Brain pericyte (primary cell): ENCODE results near the gene MS4A6E.
"Not testable (repeated sequence)": the region's sequence is repeated elsewhere in the genome, so short reads cannot be mapped to it uniquely, and the experiment has no call there.

Source experiments
- DNase-seq: peaks from one replicate; pipeline ENCODE4 v3.0.0-alpha.2; 2012; ENCODE audit warnings: low read depth, low spot score

The MS4A6E gene, protein sequence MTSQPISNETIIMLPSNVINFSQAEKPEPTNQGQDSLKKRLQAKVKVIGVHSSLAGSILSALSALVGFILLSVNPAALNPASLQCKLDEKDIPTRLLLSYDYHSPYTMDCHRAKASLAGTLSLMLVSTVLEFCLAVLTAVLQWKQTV

DNA sequence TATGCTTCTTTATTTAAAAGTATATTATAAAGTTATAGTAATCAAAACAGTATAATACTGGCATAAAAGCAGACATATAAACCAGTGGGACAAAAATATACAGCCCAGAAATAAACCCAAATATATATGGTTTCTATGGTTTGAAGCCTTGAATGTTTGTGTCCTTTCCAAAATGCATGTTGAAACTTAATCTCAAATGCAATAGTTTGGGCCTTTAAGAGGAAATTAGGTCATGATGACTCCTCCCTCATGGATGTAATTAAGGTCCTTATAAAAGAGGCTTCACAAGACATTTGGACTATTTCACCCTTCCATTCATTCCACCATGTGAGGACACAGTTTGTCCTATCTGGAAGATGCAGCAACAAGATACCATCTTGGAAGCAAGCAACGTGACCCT, at the start of gene MS4A6E:
Gene MS4A6E, plus strand, starts transcription at position 301 of the 400 bp plus-strand sequence. CDS start 7,641 bp downstream, outside the sequence.
- DNase-seq: no peak

DNA sequence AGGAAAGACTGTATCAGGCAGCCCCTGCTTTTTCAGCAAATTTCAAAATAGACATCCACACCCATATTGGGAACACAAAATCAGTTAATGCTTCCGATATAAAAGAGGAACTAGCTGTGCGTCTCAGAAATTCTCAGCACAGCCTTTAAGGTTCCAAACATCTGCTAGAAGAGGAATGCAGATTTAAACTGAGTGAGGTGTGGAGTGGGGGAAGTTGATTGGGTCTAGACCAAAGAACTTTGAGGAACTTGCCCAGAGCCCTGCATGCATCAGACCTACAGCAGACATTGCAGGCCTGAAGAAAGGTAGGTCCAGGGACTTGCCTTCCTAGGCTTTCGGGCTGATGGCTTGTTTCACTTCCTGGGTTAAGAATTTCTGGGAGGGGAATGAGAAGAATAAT, 46.6 kb upstream of the MS4A6E start, which contains the start of gene MS4A4A:
Gene MS4A4A, plus strand, starts transcription at position 255 of the 400 bp plus-strand sequence. Its CDS starts 10 bp downstream, at position 265.
- no peak for DNase-seq

DNA sequence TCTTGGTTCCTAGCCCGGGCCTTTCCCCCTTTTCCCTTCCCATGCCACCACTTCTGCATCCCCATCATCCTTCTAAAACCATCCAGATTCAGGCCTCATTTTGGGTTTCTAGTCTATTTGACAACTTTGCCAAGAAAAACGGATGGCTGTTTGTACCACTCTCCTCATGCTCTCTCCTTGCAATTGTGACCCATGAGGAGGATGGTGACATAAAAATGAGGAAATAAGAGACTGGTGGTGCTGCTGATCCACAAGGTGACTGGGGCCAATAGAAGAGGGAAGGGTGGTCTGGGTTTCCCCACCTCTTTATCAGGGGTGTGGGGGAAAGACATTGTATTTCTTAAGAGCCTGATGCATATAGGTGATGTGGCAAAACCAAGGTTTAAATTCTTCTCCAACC, 45.6 kb upstream of the MS4A6E start:
- DNase-seq: no peak

DNA sequence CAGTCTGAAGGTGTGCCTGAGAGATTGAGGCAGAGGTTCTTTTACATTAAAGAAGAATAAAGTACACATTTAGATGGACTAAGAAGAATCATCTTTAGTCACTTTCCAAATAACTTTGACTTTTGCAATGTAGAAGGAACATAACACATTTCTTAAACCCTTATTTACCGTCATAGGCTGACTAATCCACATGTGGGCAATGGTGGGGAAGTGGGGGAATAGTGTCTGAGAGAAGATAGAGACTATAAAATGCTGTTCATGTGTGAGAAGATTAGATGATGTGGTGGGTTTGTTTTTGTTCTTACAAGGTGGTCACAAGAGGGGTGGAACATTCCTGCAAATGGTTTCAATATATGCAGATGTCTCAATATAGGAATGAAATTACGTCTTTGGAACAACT, 44.8 kb upstream of the MS4A6E start:
- no peak for DNase-seq

DNA sequence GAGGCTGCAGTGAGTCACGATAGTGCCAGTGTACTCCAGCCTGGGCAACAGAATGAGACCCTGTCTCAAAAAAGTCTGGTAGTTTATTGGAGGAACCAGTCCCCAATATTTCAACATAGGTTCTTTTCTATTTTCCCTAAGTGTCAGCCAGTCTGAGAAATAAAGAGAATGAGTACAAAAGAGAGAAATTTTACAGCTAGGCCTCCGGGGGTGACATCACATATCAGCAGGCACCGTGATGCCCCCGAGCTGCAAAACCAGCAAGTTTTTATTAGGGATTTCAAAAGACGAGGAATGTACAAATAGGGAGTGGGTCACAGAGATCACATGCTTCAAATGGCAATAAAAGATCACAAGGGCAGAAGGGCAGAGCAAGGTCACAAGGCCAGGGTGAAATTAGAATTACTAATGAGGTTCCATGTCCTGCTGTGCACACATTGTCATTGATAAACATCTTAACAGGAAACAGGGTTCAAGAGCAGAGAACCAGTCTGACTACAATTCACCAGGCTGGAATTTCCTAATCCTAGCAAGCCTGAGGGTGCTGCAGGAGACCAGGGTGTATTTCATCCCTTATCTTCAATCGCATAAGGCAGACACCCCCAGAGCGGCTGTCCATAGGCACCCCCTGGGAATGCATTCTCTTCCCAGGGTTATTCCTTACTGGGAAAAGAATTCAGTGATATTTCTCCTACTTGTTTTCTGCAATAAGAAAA, 41.5 kb upstream of the MS4A6E start:
- DNase-seq: not testable (repeated sequence)

DNA sequence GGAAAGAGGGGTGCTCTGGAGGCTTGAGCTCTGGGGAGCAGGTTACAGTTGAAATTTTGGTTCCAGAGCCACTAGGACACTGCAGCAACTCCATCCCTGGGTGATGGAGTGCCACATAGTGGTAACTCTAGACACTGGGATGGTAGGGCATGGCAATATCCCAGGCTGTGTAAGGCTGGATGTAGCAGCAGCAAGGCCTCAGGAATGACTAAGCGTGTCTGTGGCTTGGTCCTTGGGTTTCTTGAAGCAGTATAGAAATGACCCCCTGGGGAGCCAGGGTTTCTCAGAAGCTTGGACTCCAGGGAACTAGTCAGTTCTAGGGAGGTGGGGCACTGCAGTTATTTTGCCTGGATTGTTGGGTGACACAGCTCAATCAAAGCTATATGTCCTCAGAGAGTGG, 38.5 kb upstream of the MS4A6E start:
- no peak for DNase-seq

DNA sequence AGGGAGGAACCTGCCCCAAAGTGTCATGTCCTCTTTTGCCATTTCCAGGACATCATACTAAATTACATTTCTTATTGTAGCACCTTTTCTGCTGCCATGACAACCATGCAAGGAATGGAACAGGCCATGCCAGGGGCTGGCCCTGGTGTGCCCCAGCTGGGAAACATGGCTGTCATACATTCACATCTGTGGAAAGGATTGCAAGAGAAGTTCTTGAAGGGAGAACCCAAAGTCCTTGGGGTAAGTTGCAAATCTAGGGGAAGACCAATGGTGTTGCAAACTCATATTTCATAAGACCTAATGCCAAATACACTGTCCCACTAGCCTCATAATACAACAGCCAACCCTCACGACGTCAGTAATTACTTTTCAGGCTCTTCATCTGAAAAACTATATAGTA, 34.9 kb upstream of the MS4A6E start:
- DNase-seq: no peak

DNA sequence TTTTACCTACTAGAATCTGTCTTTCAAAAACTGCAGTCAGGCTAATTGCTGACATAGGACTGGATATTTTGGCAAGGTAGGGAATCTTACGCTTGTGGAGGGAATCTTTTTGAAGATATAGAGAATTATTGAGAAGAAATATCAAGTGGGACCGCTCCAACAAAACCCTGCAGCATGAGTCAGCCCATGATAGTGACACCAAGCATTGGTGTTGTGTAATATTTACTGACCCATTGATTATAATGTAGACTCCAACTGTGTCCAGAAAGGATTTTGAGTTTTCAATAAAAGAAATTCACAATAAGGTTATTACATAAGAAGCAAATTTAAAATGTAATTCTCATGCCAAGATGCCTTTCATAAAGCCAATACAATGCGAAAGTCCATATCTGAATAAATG, 25.9 kb upstream of the MS4A6E start:
- no peak for DNase-seq

DNA sequence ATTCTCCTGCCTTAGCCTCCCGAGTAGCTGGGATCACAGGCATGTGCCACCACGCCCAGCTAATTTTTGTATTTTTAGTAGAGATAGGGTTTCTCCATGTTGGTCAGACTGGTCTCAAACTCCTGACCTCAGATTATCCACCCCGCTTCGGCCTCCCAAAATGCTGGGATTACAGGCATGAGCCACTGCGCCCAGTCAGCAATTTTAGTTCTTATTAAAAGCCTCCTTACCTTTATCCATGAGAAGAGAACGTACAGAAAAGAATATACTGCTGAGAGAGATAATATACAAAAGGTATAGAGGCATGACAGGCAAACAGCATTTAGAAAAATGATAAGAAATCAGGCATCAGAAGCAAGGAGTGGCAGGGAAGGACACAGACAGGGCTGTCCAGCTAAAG, 25.2 kb upstream of the MS4A6E start:
- not testable (repeated sequence) for DNase-seq

DNA sequence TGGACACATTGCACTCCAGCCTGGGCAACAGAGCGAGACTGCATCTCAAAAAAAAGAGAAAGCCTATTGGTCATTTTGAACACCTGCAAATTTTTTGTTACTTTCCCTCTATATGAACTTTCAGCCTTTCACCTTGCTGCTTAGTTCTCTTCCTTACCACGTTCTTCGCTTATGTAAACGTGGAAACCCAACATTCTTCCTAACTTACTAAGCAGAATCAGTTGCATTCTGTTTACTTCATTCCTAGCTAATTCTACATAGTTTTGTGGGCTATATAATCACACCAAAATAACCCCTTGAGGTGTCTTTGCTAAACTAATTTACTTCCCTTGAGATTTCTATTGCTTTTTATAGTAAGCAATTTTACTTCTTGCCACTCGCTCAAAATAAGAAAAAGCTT, 23.4 kb upstream of the MS4A6E start:
- DNase-seq: no peak

DNA sequence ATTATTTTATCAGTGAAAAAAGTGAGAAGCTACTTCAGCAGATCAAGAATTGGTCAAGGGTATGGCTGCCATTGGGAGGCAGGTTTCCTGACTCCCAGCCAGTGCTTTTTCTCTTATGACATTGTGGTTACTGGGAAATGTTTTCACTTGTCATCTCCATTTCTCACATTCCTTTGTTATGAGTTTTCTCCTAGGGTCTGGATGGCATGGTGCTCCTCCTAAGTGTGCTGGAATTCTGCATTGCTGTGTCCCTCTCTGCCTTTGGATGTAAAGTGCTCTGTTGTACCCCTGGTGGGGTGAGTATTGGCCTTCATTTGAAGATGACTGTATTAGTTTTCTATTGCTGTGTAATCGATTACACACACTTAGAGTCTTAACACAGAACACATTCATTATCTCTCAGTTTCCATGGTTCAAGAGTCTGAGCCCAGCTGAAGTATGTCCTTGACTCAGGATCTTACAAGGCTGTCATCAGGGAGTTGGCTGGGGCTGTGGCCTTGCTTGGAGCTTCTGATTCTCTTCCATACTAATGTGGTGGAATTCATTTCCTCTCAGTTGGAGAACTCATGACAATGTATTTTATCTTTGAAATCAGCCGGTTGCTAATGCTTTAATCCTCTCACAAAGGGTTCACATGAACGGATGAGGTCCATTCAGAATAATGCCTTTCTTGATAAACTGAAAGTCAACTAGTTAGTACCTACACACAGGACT, 21.0 kb upstream of the MS4A6E start:
- DNase-seq: no peak

DNA sequence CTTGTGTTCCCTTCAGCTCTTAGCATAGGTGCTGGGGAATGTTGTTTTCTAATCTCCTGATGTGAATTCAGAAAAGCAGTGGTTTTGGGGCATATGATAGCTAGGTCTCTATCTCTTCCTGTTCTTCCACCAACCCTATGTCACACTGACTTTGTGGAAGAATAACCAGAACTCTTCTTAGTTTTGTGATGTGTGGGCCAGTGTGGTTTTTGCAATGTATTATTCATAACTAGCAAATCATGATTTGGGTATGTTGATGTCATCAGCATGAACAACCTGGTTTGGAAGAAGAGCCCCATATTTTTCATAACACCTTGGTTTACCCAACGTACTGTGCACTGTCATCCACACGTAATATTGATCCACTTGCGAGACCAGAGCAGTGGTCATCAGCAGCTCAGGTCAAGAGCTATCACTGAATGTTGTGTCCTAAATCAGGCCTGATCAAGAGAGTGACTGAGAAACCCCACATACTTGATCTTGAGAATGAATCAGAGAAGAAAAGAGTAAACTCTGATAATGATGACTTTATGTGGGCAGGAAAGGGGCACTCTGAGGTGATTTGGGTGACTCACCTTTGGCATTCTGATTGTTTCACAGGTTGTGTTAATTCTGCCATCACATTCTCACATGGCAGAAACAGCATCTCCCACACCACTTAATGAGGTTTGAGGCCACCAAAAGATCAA, 19.4 kb upstream of the MS4A6E start:
- no peak for DNase-seq

DNA sequence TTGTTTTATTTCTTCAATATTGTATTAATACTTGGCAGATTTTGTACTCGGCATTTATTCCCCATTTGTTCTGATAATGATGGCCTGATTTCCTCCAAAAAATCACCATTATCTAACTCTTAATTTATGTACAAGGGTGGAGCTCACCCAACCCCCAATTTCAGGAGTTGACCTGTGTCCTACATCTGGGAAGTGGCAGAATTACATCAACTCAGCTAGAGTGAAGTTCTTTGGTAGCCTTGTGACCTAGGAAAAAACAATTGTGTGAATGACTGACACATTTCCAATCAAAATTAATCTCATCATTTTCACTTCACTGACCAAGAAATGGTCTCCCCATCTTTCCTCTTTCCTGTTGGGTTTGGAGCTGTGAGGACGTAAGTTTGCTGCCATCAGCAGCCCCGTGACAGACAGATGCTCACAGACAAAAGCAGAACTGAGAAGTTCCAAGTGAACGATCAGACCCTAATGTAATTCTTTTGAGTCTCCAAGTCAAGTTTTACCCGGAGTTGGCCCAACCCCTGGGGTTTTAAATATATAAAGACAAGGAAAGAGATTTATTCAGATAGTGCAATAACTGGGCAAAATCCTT, 16.6 kb upstream of the MS4A6E start:
- no peak for DNase-seq

DNA sequence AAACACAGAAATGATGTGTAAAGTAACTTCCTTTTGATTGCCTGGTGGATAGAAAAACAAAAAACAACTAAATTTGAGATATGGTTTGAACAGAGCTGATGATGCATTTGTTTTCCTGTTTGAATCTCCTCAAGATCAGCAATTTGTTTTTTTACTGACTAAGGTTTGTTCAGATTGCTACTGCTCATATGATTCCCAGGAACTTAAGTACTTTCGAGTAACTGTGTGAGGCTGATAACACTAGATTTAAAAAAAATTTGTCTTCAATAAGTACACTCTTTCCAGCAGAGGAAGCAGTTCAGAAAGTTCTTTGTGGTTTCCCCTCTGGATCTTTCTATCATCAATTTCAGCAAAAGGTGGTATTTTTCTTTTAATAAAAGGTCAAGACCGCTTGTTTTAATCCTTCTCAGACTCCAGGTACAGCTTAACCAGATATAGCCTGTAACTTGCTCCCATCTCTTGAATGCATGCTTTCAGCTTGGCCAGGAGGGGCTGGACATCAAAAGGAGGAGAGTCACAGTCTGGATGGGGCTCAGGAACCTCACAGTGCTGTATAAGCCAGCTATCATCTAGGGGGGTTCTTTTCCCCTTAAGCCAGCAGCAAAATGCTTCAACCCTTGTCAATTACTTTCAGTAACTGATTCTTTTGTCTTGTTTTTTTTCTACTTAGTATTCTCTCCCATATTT, 12.3 kb upstream of the MS4A6E start:
- no peak for DNase-seq

DNA sequence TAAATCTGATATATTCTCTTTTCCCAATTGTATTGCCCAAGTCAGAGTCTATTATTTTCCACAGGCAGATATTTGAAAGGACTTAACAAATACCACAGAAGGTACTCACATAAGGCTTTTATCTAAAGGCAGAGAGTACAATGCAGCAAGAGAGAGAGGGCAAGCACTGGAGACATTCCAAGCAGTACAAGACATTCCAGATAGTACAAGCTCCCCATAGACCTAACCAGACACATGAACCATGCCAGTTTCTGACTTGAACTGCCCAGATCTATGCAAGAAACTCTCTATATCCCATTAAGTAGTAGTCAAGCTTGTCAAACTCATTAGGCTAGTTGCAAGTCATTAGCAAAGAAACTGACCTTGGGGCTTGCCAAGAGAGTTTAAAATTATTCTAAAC, 11.2 kb upstream of the MS4A6E start:
- no peak for DNase-seq

DNA sequence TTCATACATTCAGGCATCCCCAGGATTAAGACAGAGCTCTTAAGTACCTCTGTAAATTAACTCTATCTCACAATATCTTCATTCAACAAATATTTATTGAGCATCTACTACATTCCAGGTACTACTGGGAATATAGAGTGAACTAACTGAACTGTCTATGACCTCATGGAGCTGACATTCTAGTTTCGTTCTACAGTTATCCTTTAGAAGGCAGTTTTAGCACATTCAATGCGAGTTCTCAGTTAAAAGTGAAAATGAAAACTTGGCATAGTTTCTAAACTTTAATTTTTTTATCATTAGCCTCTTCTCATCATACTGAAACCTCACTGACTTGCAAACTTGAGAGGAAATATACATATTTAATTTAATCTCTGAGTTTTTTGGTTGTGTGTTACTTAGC, 10.7 kb upstream of the MS4A6E start:
- no peak for DNase-seq

DNA sequence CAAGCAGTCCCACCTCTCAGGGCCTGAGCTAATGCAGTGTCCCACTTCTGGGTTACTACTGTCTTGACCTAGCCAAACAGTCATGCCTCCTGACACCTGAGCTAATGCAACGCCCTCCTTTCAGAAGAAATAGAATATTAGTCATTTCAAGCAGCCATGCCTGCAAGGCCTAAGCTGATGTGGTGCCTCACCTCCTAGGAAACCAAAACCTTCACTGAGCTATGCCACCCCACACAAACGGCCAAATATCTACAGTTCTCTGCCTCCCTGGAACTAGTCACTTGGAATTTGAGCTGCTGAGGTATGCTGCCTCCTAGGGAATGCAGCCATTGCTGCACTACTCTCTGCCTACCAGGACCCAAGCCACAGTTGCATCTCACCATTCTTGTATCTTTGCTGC, 8.3 kb upstream of the MS4A6E start:
- DNase-seq: no peak

DNA sequence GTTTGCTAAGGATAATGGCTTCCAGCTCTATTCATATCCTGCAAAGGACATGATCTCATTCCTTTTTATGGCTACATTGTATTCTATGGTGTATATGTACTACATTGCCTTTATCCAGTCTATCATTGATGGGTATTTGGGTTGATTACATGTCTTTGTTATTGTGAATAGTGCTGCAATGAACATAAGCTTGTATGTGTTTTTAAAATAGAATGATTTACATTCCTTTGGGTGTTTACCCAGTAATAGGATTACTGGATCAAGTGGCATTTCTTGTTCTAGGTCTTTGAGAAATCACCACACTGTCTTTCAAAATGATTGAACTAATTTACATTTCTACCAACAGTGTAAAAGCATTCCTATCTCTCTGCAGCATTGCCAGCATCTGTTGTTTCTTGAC, 6.0 kb upstream of the MS4A6E start:
- DNase-seq: no peak

DNA sequence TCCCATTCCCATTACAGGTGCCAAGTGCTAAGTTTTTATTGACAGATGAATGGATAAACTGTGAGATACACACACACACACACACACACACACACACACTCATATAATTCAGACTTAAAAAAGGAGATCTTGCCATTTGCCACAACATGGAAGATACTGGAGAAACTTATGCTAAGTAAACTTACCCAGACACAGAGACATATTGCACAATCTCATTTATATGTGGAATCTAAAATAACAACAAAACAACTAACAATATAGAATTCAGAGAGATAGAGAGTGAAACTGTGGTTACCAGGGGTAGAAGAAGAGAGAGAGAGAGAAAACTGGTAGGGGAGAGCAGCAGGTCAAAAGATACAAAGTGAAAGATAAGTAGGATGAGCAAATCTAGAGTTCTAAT, 1.4 kb downstream of the MS4A6E start:
- no peak for DNase-seq

DNA sequence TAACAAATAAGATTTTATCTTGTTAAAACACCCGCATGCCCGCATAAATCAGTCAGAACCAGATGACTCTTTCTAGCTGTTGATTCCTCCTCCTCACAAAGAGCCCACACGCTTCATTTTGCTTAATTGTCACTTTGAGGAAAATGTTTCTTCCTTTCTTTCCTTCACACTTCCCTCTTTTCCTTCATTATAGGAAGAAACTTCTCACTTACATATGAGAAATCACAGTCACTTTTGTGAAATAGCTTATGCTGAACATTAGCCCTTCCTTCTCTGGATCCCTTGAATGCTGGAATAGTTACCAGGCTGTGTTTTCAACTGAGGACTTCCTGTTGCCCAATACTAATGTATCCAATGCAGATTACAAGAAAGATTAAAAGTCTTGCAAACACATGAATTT, 5.8 kb downstream of the MS4A6E start:
- no peak for DNase-seq

DNA sequence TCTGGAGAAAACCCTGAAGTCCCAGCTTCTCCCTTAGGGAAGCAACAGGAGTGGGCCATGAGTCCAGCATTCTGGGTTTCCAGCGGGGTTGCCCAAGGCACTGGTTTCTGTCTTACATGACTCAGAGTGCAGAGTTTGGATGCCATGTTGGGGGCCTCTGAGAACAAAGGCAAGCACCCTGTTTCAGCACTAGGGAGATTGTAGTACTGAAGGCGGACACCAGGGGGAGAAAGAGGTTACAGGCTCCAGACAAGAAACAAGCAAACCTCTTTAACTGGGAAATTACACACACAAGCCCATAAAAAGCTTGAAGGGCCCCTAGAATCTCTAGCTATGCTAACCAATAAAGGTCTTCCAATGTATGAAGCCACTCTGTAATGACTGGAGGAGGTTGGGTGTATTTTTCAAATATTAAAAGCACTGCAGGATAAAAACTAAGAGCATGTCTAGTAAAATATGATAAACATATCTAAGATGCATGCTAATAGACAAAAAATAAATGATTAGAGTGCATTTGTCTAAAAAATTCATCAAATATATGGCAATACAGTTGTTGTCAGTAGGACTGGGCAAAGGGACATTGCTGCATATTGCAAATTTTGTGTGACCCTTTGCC, 7.1 kb downstream of the MS4A6E start:
- peak; percentile 25 for DNase-seq
